ENCODE data around the gene ZBTB38.

The ZBTB38 gene

DNA sequence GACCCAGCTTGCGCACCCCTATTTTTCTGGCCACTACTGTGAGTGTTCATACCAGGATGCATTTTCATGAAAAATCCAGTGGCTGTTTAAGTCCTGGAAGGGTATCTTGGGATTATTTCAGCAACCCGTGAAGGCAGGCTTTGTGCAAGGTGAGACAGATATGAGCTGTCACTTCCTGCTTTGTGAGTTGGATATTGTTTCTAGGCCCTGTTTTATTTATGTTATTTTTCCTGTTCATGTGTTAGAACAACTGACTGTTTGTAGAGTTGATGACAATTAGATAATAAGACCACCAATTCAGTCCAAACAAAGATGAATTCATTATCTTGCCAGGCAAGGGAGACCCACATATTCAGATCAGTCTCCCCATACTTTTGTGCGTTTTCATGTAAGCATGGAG lies 42.5 kb downstream of the ZBTB38 start:
- Histone ChIP-seq H3K4me3 (ENCODE audit: insufficient read depth, low read depth, low read length, poor library complexity, severe bottlenecking) (no peak overlapping the region), H3K9me3 (ENCODE audit: control insufficient read depth, low read length) (no peaks in the 10 kb centered on the region), H3K36me3 (ENCODE audit: control insufficient read depth, insufficient read depth, low read length) (peaks cover 12% of the 10 kb centered on the region), H3K4me1 (ENCODE audit: control insufficient read depth, insufficient read depth, low read length, poor library complexity, severe bottlenecking) (peaks cover 47% of the 10 kb centered on the region), H3K27me3 (replicated peaks; ENCODE audit: control insufficient read depth, insufficient read depth, low read length, poor library complexity, severe bottlenecking) (no peaks in the 10 kb centered on the region), H3K27ac (ENCODE audit: insufficient read depth, low read length, poor library complexity, severe bottlenecking) (peak overlapping the region; percentile 72)
- DNase-seq = no peak

DNA sequence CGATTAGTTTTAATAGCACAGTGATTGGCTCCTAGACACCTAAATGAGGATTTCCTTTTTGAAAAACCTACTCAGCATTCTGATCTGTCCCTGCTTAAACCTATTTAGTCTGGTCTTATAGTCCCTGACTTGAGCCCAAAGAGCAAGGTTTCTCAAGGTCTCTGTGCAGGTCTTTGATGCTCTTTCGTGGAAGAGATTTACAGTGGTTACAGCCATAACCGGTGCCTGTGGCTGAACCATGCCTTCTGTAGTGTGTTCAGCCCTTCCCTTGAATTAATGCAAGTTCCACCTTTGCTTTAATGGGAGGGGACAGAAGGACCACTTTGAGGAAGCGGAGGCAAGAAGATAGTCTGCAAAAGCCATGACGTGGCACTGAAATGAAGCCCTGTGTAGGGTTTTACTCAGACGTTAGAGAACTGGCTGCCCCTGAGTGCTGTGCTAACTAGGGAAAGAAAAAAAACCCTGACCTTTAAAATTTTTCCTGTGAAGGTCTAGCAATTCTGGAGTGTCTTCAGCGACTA lies 43.0 kb downstream of the ZBTB38 start:
- H3K27ac ChIP-seq (ENCODE audit: insufficient read depth, low read length, poor library complexity, severe bottlenecking) = peak overlapping the region; percentile 72
- peaks cover 47% of the 10 kb centered on the region for H3K4me1 ChIP-seq (ENCODE audit: control insufficient read depth, insufficient read depth, low read length, poor library complexity, severe bottlenecking)

DNA sequence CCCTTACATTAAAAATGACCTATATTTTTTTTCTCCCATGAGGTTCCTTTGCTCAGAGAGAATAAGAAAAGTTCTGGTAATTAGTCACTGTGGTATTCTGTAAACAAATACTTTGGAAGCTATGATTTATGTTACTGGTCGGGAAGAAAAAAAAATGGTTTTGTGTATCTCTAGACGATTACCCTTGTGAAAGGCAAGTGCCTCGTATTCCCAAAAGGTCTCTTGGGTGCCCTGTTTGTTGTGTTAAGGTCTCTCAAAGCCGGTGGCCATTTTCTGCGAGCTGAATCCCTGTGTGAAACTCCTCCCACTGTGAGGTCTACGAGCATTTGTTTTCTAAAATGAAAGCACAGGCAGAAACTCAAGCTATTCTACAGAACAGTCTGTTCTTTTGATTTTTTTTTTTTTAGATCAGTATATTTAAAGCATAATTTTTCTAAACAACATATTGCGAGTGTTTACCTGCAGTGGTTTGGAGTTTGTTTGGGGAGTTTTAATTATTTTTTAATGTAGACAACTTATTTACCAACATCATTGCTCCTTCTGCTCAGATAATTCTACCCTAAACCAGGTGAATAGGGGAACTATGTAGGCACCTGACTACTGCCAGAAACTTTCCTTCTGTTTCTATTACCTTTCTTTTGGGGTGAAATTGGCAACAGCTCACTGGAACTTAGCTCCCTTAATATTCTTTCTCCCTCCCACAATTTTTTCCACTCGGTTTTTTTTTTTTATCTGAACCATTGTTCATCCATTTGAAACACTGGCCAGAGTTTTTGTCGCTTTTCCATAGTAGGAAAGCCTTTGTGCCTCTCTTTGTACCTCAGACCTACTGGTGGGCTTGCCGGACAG lies 44.0 kb downstream of the ZBTB38 start:
- Histone ChIP-seq H3K4me1 (ENCODE audit: control insufficient read depth, insufficient read depth, low read length, poor library complexity, severe bottlenecking) (peaks cover 47% of the 10 kb centered on the region), H3K27ac (ENCODE audit: insufficient read depth, low read length, poor library complexity, severe bottlenecking) (peak overlapping the region; percentile 72), H3K36me3 (ENCODE audit: control insufficient read depth, insufficient read depth, low read length) (peaks cover 8% of the 10 kb centered on the region), H3K4me3 (ENCODE audit: insufficient read depth, low read depth, low read length, poor library complexity, severe bottlenecking) (peak overlapping the region; percentile 22), H3K27me3 (replicated peaks; ENCODE audit: control insufficient read depth, insufficient read depth, low read length, poor library complexity, severe bottlenecking) (no peaks in the 10 kb centered on the region), H3K9me3 (ENCODE audit: control insufficient read depth, low read length) (no peaks in the 10 kb centered on the region)
- DNase-seq = peak; percentile 19 to 51 (median 22)

More for the DNA sequence above, 43.0 kb downstream of the ZBTB38 start:
- Histone ChIP-seq H3K27me3 (replicated peaks; ENCODE audit: control insufficient read depth, insufficient read depth, low read length, poor library complexity, severe bottlenecking) (no peaks in the 10 kb centered on the region), H3K4me3 (ENCODE audit: insufficient read depth, low read depth, low read length, poor library complexity, severe bottlenecking) (no peak overlapping the region), H3K9me3 (ENCODE audit: control insufficient read depth, low read length) (no peaks in the 10 kb centered on the region), H3K36me3 (ENCODE audit: control insufficient read depth, insufficient read depth, low read length) (peaks cover 8% of the 10 kb centered on the region)
- DNase-seq = peak in 1 of 3 donors; percentile 14

DNA sequence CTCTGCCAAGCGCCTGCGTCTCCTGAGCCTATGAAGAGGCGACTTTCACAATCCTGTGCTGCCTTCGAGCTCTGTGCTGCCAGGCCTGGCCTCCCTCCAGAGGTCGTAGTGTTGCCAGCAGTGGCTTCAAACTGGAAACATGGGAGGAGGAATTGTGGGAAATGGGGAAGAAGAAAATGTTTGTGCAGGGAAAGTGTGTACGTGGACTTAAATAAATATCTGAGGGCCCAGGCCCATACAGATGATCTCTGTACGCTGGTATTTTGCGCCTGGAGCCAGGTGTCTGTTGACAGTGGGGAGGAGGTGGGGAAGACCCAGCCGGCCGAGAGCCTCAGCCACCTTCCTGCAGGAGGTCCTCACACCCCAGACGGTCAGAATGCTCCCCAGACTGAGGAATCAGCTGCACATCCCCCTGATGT lies 44.6 kb downstream of the ZBTB38 start:
- Histone ChIP-seq H3K36me3 (ENCODE audit: control insufficient read depth, insufficient read depth, low read length) (peaks cover 8% of the 10 kb centered on the region), H3K9me3 (ENCODE audit: control insufficient read depth, low read length) (no peaks in the 10 kb centered on the region), H3K27me3 (replicated peaks; ENCODE audit: control insufficient read depth, insufficient read depth, low read length, poor library complexity, severe bottlenecking) (no peaks in the 10 kb centered on the region), H3K27ac (ENCODE audit: insufficient read depth, low read length, poor library complexity, severe bottlenecking) (peak overlapping the region; percentile 72), H3K4me1 (ENCODE audit: control insufficient read depth, insufficient read depth, low read length, poor library complexity, severe bottlenecking) (peaks cover 47% of the 10 kb centered on the region), H3K4me3 (ENCODE audit: insufficient read depth, low read depth, low read length, poor library complexity, severe bottlenecking) (peak overlapping the region; percentile 22)
- DNase-seq = no peak

DNA sequence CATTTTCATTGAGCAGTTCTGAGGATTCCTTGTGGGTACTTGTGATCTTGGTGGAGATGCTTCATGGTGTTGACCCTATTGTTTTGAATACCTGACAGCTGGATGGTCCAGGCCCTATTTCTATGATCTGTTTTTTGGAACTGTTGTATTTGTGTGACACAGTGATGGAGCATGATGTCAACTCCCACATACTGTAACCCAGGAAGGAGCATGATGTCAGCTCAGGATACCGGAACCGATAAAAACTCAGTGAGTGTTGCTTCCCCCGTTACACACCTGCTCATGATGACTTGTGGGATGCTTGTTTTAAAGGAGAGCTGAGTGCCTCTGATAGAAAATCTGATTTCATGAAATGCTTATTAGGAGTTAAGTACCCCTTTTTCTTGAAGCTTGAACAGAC lies 45.1 kb downstream of the ZBTB38 start:
- Histone ChIP-seq H3K4me1 (ENCODE audit: control insufficient read depth, insufficient read depth, low read length, poor library complexity, severe bottlenecking) (peaks cover 47% of the 10 kb centered on the region), H3K9me3 (ENCODE audit: control insufficient read depth, low read length) (no peaks in the 10 kb centered on the region), H3K4me3 (ENCODE audit: insufficient read depth, low read depth, low read length, poor library complexity, severe bottlenecking) (no peak overlapping the region), H3K27me3 (replicated peaks; ENCODE audit: control insufficient read depth, insufficient read depth, low read length, poor library complexity, severe bottlenecking) (no peaks in the 10 kb centered on the region), H3K36me3 (ENCODE audit: control insufficient read depth, insufficient read depth, low read length) (peaks cover 8% of the 10 kb centered on the region), H3K27ac (ENCODE audit: insufficient read depth, low read length, poor library complexity, severe bottlenecking) (peak overlapping the region; percentile 72)
- DNase-seq = no peak

DNA sequence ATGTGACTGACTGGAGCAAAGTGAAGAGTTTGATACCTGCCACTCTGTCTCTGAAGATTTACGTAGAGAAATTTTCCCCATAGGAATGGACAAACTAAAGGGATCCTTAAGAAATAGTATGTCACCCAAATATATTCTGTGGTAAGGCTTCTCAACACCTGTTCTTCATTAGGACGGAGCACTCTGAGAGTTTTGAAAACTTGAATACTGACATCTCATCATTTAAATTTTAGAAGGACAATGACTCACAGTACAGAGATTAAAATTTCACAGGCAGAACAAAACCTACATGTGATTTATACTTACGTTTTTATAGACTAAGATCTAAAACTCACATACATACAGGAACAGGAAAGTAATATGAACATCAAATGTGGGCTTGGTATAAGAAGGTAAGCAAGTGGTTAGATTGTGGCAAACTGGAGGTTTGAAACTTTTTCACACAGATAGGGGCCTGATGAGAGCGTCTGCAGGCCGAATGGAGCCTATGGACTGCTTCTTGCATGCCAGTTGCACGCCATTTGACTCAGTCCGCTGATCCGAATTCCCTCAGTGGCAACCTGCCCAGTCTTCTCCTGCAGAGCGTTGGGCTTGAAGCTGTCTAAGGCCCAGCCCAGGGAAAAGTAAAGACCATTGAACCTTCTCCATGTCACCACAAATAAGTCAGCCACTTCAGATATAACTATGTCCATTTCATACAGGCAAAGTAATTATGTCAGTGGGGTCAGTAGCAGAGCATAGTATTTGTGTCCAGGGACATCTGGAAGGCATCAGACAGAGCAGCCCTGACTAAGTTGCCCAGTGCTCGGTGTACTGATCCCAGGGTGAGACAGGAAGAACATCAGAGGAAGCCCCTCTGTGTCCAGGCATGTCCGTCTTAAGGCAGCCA lies 45.7 kb downstream of the ZBTB38 start:
- H3K36me3 ChIP-seq (ENCODE audit: control insufficient read depth, insufficient read depth, low read length) = peaks cover 11% of the 10 kb centered on the region
- peaks cover 47% of the 10 kb centered on the region for H3K4me1 ChIP-seq (ENCODE audit: control insufficient read depth, insufficient read depth, low read length, poor library complexity, severe bottlenecking)
- no peaks in the 10 kb centered on the region for H3K9me3 ChIP-seq (ENCODE audit: control insufficient read depth, low read length)
- H3K4me3 ChIP-seq (ENCODE audit: insufficient read depth, low read depth, low read length, poor library complexity, severe bottlenecking) = no peak overlapping the region
- peak overlapping the region; percentile 72 for H3K27ac ChIP-seq (ENCODE audit: insufficient read depth, low read length, poor library complexity, severe bottlenecking)
- H3K27me3 ChIP-seq (replicated peaks; ENCODE audit: control insufficient read depth, insufficient read depth, low read length, poor library complexity, severe bottlenecking) = no peaks in the 10 kb centered on the region
- DNase-seq = no peak

DNA sequence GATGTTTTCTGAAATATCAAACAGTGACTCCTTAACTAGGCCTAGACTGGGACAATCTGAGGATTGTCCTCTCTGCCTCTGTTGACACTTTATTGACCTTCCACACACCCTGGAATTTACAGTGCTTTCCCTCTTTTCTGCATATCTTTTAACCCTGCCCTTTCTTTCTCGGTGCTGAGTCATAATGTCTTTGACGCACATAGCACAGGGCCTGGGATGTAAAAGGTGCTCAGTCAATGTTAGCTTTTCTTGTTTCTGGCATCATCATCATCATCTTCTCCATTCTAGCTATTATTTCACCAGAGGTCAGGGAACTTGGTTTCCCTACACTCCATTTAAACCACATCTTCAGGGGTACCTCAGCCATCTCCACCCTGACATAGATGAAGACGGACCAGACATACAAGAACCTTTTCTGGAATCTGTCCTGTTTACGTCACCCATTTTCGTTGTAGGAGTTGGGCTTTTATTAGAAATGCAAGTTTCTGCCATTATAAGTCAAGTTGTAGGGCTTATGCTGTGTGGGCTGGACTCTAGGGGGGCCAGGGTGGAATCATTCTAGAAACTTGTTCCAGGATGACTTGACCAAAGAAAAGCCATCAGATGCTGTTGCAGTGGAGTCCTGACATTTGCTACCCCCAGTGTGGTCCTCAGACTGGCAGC lies 46.6 kb downstream of the ZBTB38 start:
- no peaks in the 10 kb centered on the region for H3K27me3 ChIP-seq (replicated peaks; ENCODE audit: control insufficient read depth, insufficient read depth, low read length, poor library complexity, severe bottlenecking)
- H3K9me3 ChIP-seq (ENCODE audit: control insufficient read depth, low read length) = no peaks in the 10 kb centered on the region
- no peak overlapping the region for H3K4me3 ChIP-seq (ENCODE audit: insufficient read depth, low read depth, low read length, poor library complexity, severe bottlenecking)
- peaks cover 15% of the 10 kb centered on the region for H3K36me3 ChIP-seq (ENCODE audit: control insufficient read depth, insufficient read depth, low read length)
- DNase-seq = no peak
- H3K4me1 ChIP-seq (ENCODE audit: control insufficient read depth, insufficient read depth, low read length, poor library complexity, severe bottlenecking) = peaks cover 41% of the 10 kb centered on the region
- peak overlapping the region; percentile 72 for H3K27ac ChIP-seq (ENCODE audit: insufficient read depth, low read length, poor library complexity, severe bottlenecking)

DNA sequence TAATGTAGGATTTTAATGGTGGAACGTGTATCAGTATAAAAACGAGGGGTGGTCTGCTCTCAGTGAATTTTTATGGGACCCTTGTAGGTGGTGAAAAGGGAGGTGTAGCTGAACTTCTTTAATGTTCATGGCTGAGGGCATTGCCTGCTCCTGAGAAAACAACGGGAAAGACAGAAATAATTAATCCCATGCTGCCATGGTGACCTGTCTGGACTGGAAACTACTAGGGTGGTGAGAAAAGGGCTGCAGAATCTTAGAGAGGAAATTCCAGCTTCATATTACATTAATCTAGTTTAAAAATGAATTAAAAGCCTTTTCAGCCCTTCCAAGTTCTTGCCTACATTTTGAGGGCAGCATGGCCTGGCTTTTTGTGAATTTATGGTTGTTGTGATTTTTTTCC lies 47.6 kb downstream of the ZBTB38 start:
- Histone ChIP-seq H3K4me1 (ENCODE audit: control insufficient read depth, insufficient read depth, low read length, poor library complexity, severe bottlenecking) (peaks cover 30% of the 10 kb centered on the region), H3K27ac (ENCODE audit: insufficient read depth, low read length, poor library complexity, severe bottlenecking) (no peak overlapping the region), H3K4me3 (ENCODE audit: insufficient read depth, low read depth, low read length, poor library complexity, severe bottlenecking) (no peak overlapping the region), H3K9me3 (ENCODE audit: control insufficient read depth, low read length) (no peaks in the 10 kb centered on the region), H3K36me3 (ENCODE audit: control insufficient read depth, insufficient read depth, low read length) (peaks cover 15% of the 10 kb centered on the region), H3K27me3 (replicated peaks; ENCODE audit: control insufficient read depth, insufficient read depth, low read length, poor library complexity, severe bottlenecking) (no peaks in the 10 kb centered on the region)
- no peak for DNase-seq
